ACC112 (cell line): ENCODE results near the gene VEZF1.
"Not testable (repeated sequence)": the region's sequence is repeated elsewhere in the genome, so short reads cannot be mapped to it uniquely, and the experiment has no call there.

Experiments
- H2AFZ ChIP-seq: fragments of 200-600 bp; sonication (generic); one replicate; pipeline ENCODE4 v1.6.0; 2017; ENCODE audit warnings: antibody characterized with exemption, low read length; ENCODE audit not compliant: unreplicated experiment
- H3K27ac ChIP-seq: fragments of 200-600 bp; sonication (generic); 2 replicates; pipeline ENCODE4 v1.5.1; 2014; ENCODE audit warnings: low read depth, mild to moderate bottlenecking, antibody characterized with exemption, low read length, moderate library complexity
- H3K27me3 ChIP-seq: fragments of 200-600 bp; sonication (generic); 2 replicates; pipeline ENCODE4 v1.6.1; 2014; ENCODE audit warnings: mild to moderate bottlenecking, antibody characterized with exemption, low read length, moderate library complexity, mixed read lengths; ENCODE audit not compliant: insufficient read depth
- H3K36me3 ChIP-seq: fragments of 200-600 bp; sonication (generic); 2 replicates; pipeline ENCODE4 v1.6.1; 2016; ENCODE audit warnings: mild to moderate bottlenecking, antibody characterized with exemption, low read length, moderate library complexity, mixed read lengths; ENCODE audit not compliant: insufficient read depth
- H3K4me1 ChIP-seq: fragments of 200-600 bp; sonication (generic); one replicate; pipeline ENCODE4 v1.6.1; 2016; ENCODE audit warnings: low read length, mixed read lengths; ENCODE audit not compliant: insufficient read depth, unreplicated experiment, control insufficient read depth
- H3K4me3 ChIP-seq: fragments of 200-600 bp; sonication (generic); 2 replicates; pipeline ENCODE4 v1.5.1; 2014; ENCODE audit warnings: mild to moderate bottlenecking, low read depth, low read length
- H3K79me2 ChIP-seq: fragments of 200-600 bp; sonication (generic); one replicate; pipeline ENCODE4 v1.6.0; 2016; ENCODE audit warnings: low read length; ENCODE audit not compliant: control insufficient read depth, unreplicated experiment, insufficient read depth

VEZF1 gene

GRCh38 chr17:57971572-57971971 lies 16.5 kb downstream of the VEZF1 start:
- H3K27ac ChIP-seq, result no peak overlapping the region

GRCh38 chr17:57970710-57971109 lies 17.3 kb downstream of the VEZF1 start:
- Histone ChIP-seq H3K27ac (no peak overlapping the region), H2AFZ (no peak overlapping the region), H3K36me3 (peaks cover 4% of the 10 kb centered on the region; the same call in 1 of the 2 replicates), H3K79me2 (no peaks in the 10 kb centered on the region), H3K4me3 (no peak overlapping the region), H3K27me3 (no peaks in the 10 kb centered on the region), H3K4me1 (peaks cover 5% of the 10 kb centered on the region)

More at GRCh38 chr17:57971572-57971971, 16.5 kb downstream of the VEZF1 start:
- Histone ChIP-seq H3K4me3 (no peak overlapping the region), H3K4me1 (peaks cover 5% of the 10 kb centered on the region), H3K27me3 (no peaks in the 10 kb centered on the region), H2AFZ (no peak overlapping the region), H3K36me3 (peaks cover 5% of the 10 kb centered on the region; the same call in 1 of the 2 replicates), H3K79me2 (no peaks in the 10 kb centered on the region)

DNA sequence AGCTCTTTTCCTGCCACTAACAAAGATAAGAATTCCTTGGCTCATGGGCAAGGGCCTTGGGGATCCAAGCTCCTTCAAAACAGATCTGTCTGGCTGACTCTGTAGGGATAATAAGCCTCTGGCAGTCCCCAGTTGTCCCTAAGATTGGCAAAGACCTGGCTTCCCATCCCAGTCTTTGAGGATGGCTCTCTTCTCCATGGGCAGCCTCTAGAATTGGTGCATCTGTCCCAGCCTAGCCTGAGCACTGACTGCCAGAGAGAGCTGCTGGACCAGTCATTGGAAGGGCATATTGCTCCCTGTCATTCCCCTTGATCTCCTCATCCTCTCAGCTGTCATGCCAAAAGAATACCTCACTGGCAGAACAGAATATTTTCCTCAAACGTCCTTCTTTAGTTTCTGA lies 19.6 kb downstream of the VEZF1 start:
- Histone ChIP-seq H3K27ac (no peak overlapping the region), H3K79me2 (no peaks in the 10 kb centered on the region), H3K4me1 (peaks cover 5% of the 10 kb centered on the region), H3K27me3 (no peaks in the 10 kb centered on the region), H3K4me3 (no peak overlapping the region), H3K36me3 (no peaks in the 10 kb centered on the region), H2AFZ (no peak overlapping the region)

DNA sequence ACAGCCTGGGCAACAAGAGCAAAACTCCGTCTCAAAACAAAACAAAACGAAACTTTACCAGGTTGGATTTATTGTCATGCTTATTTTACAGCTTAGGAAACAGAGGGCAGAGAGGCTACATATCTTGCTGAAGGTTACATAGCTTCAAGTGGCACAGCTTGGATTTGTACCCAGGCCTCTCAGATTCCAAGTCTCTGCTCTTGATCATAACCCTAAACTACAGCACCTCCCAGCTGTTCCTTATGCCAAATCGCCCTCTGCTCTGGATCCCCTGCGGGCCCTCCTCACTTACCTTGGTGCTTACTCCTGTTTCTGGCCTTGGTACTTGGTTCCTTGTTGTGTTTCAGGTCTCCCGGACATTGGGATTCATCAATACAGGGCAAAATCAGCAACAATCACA lies 21.2 kb downstream of the VEZF1 start:
- H3K4me3 ChIP-seq, result no peak overlapping the region
- H2AFZ ChIP-seq, result no peak overlapping the region
- no peaks in the 10 kb centered on the region for H3K36me3 ChIP-seq
- no peaks in the 10 kb centered on the region for H3K79me2 ChIP-seq
- no peak overlapping the region for H3K27ac ChIP-seq
- H3K4me1 ChIP-seq, result peaks cover 5% of the 10 kb centered on the region
- H3K27me3 ChIP-seq, result no peaks in the 10 kb centered on the region

GRCh38 chr17:57966246-57966645 lies 21.8 kb downstream of the VEZF1 start:
- Histone ChIP-seq H3K4me1 (peaks cover 5% of the 10 kb centered on the region), H3K79me2 (no peaks in the 10 kb centered on the region), H3K4me3 (no peak overlapping the region), H3K27me3 (no peaks in the 10 kb centered on the region), H2AFZ (no peak overlapping the region), H3K36me3 (no peaks in the 10 kb centered on the region), H3K27ac (no peak overlapping the region)

DNA sequence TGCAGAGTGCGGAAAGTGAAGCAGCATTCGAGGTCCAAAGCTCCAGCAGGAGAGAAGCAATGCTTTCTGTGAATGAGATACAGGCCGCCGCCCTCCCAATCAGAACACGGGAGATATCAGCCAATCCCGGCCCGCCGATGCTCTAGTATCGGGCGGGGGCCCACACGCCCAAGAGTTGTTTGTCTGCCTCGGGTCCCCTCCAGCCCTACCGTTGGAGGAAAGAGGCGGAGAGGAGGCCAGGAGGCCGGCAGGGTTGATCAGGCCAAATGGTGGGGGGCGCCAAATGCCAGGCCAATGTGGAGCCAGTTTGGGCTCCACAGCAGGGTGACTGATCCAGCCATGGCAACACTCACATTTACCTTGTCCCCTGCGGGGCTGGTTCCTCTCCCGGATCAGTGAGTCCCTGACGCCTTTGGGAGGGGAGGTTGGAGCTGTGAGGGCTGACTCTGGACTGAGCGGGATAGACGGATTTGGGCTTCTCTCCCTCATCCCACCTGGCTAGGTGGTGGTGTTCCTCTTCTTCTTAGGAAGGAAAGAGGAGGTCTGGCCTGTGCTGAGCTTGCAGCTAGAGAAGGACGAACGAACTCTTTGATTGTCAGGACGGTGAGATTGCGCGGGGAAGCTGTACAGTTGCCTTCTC lies 22.4 kb downstream of the VEZF1 start:
- no peaks in the 10 kb centered on the region for H3K27me3 ChIP-seq
- peaks cover 3% of the 10 kb centered on the region for H3K4me1 ChIP-seq
- H3K36me3 ChIP-seq, result no peaks in the 10 kb centered on the region
- no peak overlapping the region for H3K27ac ChIP-seq
- no peaks in the 10 kb centered on the region for H3K79me2 ChIP-seq
- no peak overlapping the region for H3K4me3 ChIP-seq
- no peak overlapping the region for H2AFZ ChIP-seq

GRCh38 chr17:57963149-57963511 lies 24.9 kb downstream of the VEZF1 start:
- Histone ChIP-seq H3K4me3 (no peak overlapping the region), H3K36me3 (no peaks in the 10 kb centered on the region), H3K4me1 (no peaks in the 10 kb centered on the region), H3K79me2 (no peaks in the 10 kb centered on the region), H3K27me3 (no peaks in the 10 kb centered on the region), H2AFZ (no peak overlapping the region), H3K27ac (no peak overlapping the region)

DNA sequence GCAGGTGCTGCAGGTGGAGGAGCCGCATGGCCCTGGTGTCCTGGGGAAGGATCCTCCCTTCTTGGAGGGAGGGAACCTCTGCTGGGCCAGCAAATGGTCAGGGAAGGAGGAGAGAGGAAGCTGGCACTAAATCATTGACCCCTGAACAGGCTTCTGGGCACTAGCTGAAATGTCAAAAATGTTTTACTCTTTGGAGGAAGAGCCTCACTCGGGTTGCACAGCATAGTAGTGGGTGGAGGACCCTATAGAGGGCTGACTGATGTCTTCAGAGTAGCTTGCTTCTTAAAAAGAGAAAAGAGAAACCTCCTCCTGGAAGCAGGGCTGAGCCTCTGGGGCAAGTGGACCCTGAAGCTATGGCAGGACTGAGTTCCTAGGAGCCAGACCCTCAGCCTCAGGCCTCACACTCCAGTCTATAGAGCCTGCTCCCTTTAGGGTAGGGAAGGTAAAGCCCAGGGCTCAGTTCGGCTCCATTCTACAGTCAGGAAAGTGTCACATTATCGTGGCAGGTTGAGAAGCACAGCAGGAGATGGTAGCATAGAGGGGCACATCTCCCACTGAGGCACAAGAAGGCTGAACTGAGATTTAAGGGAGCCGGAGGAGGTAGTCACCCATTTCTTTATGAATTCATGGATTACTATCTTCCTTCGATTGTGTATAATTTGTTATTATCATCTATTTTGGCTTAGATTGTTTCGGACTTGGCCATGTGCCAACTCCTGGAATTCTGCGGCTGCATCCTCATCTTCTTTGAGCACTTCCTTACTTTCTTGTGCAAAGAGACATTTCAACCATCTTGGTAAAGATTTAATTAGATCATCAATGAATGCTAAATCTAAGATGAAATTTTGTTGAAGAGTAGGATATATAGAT lies 25.5 kb downstream of the VEZF1 start:
- Histone ChIP-seq H3K27me3 (no peaks in the 10 kb centered on the region), H3K4me3 (no peak overlapping the region), H3K27ac (no peak overlapping the region), H3K4me1 (no peaks in the 10 kb centered on the region), H2AFZ (no peak overlapping the region), H3K79me2 (no peaks in the 10 kb centered on the region), H3K36me3 (no peaks in the 10 kb centered on the region)

- Histone ChIP-seq H3K4me1 (peaks cover 6% of the 10 kb centered on the region), H2AFZ (no peak overlapping the region), H3K27me3 (no peaks in the 10 kb centered on the region), H3K4me3 (no peak overlapping the region), H3K27ac (no peak overlapping the region), H3K36me3 (no peaks in the 10 kb centered on the region), H3K79me2 (peaks cover 4% of the 10 kb centered on the region)
Observed at GRCh38 chr17:57959929-57960328, 28.1 kb downstream of the VEZF1 start.

GRCh38 chr17:57958391-57958790 lies 29.7 kb downstream of the VEZF1 start:
- H3K36me3 ChIP-seq, H2AFZ ChIP-seq, H3K4me3 ChIP-seq, H3K27me3 ChIP-seq, H3K27ac ChIP-seq: not testable (repeated sequence)
- Histone ChIP-seq H3K4me1 (peaks cover 15% of the 10 kb centered on the region), H3K79me2 (peaks cover 20% of the 10 kb centered on the region)

GRCh38 chr17:57957886-57958285 lies 30.2 kb downstream of the VEZF1 start:
- Histone ChIP-seq H3K27me3 (no peaks in the 10 kb centered on the region), H3K27ac (no peak overlapping the region), H3K36me3 (no peaks in the 10 kb centered on the region), H3K4me3 (no peak overlapping the region), H2AFZ (no peak overlapping the region), H3K4me1 (peaks cover 20% of the 10 kb centered on the region), H3K79me2 (peaks cover 25% of the 10 kb centered on the region)
